Measurements from ENCODE around the gene GLRX2. TPM values are rescaled to one million over a fixed set of nuclear protein-coding genes. Genes with fewer than 3 reads are reported as not detected.

Gene GLRX2
- total and polyA plus RNA-seq, 2 of the 8 experiments (the other 6 are each of a cell fraction or from before 2014, with no cell fraction given): 4.8 to 13.5 TPM

- TF ChIP-seq ZNF274 (IDR thresholded peaks at IDR 0.05; ENCODE audit: borderline replicate concordance, extremely low read depth, low read length) (no peak), YY1 (IDR thresholded peaks at IDR 0.05; ENCODE audit: low read depth, low read length) (no peak), RFX5 (IDR thresholded peaks at IDR 0.05; ENCODE audit: borderline replicate concordance, low read depth, low read length) (no peak), CHD2 (IDR thresholded peaks at IDR 0.05; ENCODE audit: low read length) (no peak), TBP (IDR thresholded peaks at IDR 0.05; ENCODE audit: low read depth, low read length) (no peak), KDM5A (IDR thresholded peaks at IDR 0.05; ENCODE audit: low read length) (no peak)
Measured at GRCh38 chr1:193142409-193142808, 37.2 kb upstream of the GLRX2 start (continued).
